Stimulated activated CD4-positive, alpha-beta T cell treated with anti-CD3 and anti-CD28 coated beads, Interleukin-1b, Interleukin-23, amount 100 ng/mL, for 1 hour (primary cell): ENCODE measurements around the gene AQP2.

Experiments
- DNase-seq, 2 donors: peaks; one replicate each; pipeline ENCODE4 v3.0.0-alpha.2; 2020; ENCODE audit warnings: low read depth in 2 of 2

The AQP2 gene

DNA sequence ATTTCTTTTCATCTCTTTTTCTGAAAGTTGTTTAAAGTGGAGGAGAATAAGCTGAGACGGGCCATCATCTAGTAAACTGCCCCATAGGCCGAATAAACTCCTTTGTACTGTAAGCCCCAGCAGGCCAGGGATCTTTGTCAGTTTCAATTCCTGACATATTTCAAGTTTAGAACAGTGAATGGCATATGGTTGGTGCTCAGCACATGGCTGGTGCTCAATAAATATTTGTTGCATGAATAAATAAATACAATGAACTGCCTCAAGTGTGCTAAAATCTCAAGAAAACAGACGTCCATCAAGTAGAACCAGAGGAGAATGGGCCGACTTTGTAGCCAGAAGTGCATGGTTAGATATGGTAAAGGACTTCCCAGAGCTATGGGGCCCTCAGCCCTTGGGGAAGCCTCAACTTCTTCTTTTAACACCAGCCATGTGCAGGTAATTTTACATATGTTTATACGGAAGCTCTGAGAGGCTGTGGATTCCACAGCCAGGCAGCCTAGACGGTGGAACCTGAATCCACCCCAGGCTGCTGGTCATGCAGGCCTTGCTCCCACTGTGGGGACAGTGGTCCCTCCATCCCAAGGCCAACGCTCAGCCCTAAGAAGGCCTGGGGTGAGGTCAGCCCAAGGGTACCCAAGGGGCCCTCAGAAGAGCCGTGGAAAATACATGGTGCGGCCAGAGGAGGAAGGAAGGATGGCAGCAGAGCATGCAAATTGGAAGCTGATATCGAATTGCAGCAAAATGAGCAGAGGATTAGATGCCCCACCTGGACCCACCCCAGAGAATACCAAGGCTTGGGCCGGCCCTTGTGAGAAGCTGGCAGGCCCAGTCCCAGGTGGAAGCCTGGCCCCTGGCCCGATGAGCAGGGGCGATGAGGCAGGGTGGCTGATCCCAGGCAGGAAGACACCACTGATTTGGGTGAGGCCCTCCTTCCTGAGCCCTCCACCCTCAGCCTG lies 8.7 kb upstream of the AQP2 start:
- DNase-seq, result no peak

DNA sequence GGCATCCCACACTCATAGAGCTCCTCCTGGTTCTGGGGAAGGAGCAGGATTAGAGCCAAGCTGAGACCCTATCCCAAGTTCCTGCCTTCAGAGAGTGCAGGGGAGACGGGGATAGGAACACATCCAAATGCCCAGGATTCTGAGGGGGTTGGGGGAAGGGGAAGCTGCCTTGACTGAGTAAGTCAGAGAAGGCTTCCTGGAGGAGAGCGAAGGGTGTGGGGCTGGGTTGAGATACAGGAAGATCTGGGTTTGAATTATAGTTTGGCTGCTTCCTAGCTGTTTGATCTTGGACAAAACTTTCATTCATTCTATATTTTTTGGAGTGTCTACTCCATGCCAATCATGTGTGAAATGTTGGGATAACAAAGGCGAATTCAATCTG lies 8.0 kb upstream of the AQP2 start:
- DNase-seq, result no peak

GRCh38 chr12:49942921-49943624 lies 7.5 kb upstream of the AQP2 start:
- DNase-seq, result no peak

DNA sequence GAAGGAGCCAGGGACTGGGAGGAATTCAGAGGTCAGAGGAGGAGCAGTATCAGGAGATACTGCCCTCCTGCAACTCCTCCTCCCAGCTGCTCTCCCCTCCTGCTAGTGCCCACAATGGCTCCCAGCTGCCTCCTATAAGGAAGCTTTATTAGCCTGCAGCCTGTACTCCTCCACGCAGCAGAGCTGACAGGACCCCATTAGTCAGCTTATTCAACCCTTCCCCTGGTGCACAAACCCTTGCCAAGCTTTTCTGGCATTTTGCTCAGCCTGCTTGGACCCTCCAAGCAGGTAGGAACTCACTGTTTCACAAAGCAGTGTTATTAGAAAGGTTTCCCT lies 6.9 kb upstream of the AQP2 start:
- no peak for DNase-seq

DNA sequence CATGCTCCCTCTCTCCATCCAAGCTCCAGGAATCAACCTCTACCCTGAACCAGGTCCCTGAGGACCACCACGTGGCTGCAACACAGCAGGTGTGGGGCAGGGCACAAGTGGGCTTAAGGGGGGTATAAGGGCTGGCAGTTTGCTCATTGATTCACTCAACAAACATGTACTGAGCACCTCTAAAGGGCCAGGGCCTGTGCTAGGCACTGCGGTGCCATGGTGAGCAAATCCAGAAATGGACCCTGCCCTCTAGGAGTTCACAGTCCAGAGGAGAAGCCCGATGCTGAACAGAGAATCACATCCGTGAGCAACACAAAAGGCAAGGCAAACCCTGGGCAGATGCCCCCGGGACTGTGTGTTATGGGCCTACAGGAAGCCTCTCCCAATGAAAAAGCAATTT lies 6.5 kb upstream of the AQP2 start:
- DNase-seq, result no peak

GRCh38 chr12:49944718-49945117 lies 5.8 kb upstream of the AQP2 start:
- no peak for DNase-seq

GRCh38 chr12:49945394-49946080 lies 5.0 kb upstream of the AQP2 start:
- peak; percentile 73 to 78 for DNase-seq

GRCh38 chr12:49946086-49946485 lies 4.5 kb upstream of the AQP2 start:
- DNase-seq, result no peak

GRCh38 chr12:49946497-49946896 lies 4.0 kb upstream of the AQP2 start:
- no peak for DNase-seq

DNA sequence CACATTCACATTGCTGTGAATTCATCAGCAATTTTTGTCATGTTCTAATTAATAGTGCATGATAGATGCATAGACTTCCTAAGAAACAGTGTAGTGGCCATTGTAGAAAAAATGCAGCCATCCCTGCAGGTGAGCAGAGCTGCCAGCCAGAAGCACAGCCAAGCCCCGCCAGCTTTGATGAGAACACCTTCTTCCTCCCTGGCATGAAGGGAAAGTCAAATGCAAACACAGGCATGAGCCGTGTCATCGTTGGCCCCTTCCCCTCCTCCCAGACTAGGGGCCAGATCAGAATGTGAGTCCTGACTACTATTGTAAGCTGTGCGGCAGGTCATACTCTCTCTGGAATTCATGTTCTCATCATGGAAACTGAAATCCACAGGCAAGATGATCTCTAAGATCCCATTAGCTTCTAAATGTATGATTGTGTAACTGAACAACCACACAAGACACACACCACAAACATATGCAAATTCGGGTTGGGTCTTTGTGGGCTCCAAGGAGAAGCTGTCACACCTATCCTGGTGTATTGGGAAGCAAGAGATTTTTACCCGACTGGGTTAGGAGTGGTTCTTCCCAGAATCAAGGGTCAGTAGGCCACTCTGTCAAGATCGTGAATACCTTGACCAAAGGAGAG lies 2.8 kb upstream of the AQP2 start:
- DNase-seq, result no peak

- no peak for DNase-seq
Observed at GRCh38 chr12:49948866-49949845, 1.4 kb upstream of the AQP2 start.

DNA sequence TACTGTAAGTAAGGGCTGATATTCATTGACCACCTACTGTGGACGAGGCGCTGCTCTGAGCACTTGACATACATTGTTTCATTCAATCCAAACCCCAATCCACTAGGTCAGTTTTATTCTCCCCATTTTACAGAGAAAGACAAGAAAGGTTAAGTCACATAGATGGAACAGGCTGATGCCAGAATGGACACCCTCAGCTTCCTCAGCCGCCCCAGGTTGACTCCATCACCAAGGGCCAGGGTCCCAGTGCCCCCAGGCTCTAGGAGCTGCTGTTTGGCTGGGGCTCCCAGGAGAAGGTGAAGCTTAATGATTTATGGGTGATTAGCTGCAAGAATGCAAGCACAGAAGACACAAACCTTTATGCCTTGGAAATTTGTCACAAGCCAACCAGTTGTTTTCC lies 671 bp upstream of the AQP2 start:
- no peak for DNase-seq

GRCh38 chr12:49951411-49952240 lies 1.1 kb downstream of the AQP2 start:
- no peak for DNase-seq

- no peak for DNase-seq
Observed at GRCh38 chr12:49952391-49953055, 2.0 kb downstream of the AQP2 start.

DNA sequence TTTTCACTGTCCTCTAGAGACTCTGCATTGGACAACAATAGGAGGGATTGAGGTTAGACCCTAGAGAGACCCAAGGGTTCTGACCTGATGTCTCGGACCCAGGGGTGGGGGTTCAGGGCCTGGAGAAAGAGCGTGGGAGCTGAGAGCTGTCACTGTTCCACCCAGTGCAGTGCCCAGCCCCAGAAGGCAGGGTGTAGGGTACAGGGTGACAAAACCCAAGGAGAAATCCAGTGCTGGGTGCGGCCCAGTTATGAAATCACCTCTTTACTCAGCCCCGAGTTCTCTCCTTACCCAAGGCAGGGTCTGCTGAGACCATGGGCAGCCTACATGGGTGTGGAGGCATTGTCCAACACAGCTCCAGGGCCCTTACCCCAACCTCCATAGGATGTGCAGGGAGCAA lies 2.6 kb downstream of the AQP2 start:
- DNase-seq, result no peak

GRCh38 chr12:49953961-49954846 lies 3.7 kb downstream of the AQP2 start:
- DNase-seq, result no peak

GRCh38 chr12:49954863-49955830 lies 4.6 kb downstream of the AQP2 start:
- DNase-seq, result no peak
